Thyroid gland (tissue), 4 donors: ENCODE data around the gene RHNO1.

Source experiments
- CTCF ChIP-seq, 6 experiments: fragments of 200-600 bp in 3 of 6; fragments of 450-650 bp in 3 of 6; sonication (generic) in 3 of 6; IDR thresholded peaks; one replicate each; pipeline ENCODE4 v1.5.1; 2016 to 2019; ENCODE audit warnings: antibody characterized with exemption in 6 of 6, mild to moderate bottlenecking in 2 of 6, inconsistent platforms in 1 of 6, moderate library complexity in 1 of 6
- POLR2A ChIP-seq, 2 donors: fragments of 450-650 bp; IDR thresholded peaks; one replicate each; pipeline ENCODE4 v1.6.1; 2017; ENCODE audit warnings: antibody characterized with exemption in 2 of 2, mild to moderate bottlenecking in 2 of 2, moderate library complexity in 1 of 2

- TF ChIP-seq POLR2A (IDR thresholded peaks at IDR 0.05) (no peak), CTCF (IDR thresholded peaks at IDR 0.05) (no peak)
These were observed 12.8 kb upstream of the RHNO1 start for GRCh38 chr12:2864198-2864597.
